ENCODE measurements around the gene TUBGCP6. TPM values are rescaled to one million over a fixed set of nuclear protein-coding genes. Genes with fewer than 3 reads are reported as not detected.

Gene TUBGCP6
- polyA plus RNA-seq, 1 donor = 27.3 TPM

DNA sequence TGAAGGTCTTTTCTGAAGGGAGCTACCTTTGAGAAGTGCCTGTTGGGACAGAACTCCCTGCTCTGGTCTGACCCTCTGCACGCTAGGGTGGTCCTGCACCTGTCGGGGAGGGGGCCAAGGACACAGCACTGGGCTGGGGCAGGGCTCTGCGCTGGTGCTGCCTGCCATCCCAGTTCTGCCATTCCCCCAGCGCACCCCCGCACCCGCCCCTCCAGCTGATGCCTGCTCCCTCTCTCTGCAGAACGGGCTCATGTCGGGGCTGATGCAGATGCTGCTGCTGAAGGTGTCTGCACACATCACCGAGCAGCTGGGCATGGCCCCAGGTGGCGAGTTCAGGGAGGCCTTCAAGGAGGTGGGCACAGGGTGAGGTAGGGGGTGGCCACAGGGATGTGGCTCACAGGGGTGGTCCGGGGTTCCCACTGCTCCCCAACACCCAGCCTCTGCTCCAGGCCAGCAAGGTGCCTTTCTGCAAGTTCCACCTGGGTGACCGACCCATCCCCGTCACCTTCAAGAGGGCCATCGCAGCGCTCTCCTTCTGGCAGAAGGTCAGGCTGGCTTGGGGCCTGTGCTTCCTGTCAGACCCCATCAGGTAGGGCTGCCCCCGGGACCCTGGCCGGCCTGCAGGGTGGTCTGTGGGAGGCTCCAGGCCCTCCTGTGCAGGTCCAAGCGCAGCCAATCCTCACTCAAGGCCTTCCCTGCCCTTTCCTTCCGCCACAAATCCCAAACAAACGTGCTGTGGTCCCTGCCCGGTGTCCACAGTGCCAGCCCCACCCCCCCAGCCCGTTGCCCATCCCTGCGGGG lies 47.6 kb downstream of the TUBGCP6 start:
- no peak for DNase-seq (ENCODE audit: low read depth)

DNA sequence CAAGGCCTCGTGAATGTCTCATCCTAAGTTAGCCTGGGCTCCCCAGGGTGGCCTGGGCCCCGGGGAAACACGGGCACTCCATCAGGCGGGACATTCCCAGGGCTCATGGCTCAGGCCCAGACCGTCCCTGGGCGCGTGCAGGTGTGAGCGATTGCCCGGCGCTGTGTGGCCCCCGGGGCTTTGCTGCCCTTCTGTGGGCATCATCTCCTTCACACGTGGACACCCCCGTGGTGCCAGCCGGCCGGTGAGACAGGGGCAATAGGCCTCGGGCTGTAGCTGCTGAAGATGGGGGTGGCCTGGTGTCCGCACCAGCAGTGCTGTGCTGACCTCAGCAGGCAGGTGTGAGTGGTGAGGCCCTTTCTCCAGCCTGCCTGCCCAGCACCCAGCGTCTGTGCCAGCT lies 48.6 kb downstream of the TUBGCP6 start:
- DNase-seq (ENCODE audit: low read depth) = no peak

DNA sequence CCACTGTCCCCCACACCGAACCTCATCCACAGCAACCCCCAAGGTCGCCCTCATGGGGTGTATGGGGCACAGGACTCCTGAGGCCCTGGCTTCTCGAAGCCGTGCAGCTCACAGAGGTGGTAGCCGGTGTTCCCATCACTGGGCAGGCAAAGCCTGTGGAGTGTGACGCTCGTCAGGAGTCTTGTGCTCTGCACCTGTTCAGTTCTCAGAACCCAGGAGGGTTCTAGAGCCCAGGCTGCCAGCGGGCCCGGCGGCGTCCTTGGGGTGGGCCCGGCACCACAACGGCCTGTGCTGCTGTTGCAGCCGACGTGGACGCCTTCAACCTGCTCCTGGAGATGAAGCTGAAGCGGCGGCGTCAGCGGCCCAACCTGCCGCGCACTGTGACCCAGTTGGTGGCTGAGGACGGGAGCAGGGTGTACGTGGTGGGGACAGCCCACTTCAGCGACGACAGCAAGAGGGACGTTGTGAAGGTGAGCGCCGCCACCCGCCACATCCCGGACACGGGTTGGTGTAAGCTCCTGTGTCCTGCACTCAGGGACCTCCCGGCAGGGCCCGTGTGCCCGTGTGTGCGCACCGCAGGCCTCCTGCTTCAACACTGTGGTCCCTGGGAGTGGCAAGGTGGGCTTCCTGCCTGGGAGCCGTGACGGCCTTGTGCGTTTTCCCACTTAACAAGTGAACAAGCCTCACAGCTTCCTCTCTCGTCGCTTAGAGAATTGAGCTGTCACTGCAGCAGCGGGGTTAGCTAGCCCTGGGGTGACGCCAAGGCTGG lies 50.6 kb downstream of the TUBGCP6 start:
- no peak for DNase-seq (ENCODE audit: low read depth)

DNA sequence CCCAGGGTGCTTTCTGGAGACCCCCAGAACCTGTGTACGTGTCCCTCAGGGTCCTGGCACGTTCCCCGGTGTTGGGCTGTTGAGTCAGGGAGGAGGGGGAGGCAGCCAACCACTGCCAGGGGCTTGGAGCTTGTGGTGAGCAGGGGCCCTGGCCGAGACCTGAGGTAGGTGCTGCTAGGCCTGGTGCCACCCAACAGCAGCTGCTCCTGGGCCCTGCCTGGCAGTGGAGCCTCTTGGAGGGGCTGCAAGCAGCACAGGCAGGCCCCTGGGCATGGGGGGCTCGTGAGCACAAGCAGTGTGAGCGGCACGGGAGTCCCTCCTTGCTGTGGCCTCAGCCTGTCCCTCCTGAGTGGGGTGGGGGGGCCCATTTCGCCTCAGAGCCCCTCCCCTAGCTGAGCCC lies 51.2 kb downstream of the TUBGCP6 start:
- no peak for DNase-seq (ENCODE audit: low read depth)

DNA sequence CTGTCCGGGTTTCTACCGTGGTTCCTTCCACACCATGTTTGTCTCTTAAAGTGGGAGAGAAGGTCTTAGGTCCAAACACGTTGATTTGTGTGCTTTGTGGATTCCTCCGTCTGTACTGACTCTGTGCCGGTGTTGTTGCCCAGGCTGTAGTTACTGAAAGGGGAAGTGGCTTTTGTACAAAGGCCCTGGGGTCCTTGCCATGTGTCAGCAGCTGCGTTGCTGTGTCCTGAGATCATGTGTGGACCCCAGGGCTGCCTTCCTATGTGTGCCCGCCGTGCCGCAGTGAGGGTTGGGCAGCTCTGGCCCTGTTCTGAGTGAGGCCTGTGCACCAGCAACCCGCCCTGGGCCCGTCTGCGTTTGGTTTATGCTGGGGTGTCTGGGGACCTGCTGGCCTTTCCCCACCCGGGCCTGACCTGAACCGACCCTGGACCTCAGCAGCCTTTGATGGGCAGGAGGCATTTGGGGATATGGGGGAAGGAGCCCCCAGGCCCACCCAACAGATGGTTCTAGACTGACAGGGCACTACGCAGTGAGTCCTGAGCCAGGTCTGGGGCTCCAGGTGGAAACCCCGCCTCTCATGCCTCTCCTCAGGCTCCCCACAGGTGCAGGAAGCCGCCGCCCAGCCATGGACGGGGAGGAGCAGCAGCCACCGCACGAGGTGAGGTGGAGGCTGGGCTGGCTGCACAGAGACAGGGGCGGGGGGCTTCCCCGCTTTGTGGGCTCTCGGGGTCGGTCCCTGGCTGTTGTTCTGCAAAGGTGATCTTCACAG lies 52.2 kb downstream of the TUBGCP6 start:
- DNase-seq (ENCODE audit: low read depth) = no peak

DNA sequence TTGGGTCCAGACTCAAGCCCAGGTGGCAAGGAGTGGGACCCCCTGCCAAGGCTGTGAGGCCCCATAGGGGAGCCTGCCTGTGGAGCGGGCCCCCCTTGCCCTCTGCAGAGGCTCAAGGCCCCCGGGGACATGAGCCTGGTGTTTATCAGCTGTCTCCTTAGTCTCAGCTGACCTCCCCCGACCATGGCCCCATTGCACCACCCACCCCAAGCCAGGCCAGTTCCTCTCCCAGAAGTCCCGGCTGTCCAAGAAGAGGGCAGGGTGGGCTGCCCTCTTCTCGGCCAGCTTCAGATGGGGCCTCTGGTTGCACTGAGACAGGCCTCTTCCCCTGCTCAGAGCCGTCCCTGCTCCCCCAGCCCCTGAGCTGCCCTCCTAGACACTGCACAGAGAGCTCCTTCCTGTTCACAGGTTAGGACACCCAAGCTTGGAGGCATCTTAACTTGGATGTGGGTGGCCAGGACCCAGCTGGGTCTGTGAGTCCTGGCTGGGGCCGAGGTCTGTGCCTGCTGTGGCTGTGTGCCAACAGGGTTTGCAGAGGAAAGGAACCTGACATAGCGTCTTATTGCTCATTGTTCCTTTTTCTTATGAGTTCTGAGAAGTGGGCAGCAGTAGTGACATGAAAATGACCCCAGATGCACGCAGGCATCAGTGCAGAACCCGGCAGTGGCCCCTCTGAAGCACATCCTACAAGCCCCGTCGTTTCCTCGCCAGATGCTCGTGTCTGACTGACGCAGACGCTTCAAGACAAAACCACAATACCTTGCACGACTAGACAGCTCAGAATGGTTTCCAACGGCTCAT lies 53.7 kb downstream of the TUBGCP6 start:
- DNase-seq (ENCODE audit: low read depth) = no peak

DNA sequence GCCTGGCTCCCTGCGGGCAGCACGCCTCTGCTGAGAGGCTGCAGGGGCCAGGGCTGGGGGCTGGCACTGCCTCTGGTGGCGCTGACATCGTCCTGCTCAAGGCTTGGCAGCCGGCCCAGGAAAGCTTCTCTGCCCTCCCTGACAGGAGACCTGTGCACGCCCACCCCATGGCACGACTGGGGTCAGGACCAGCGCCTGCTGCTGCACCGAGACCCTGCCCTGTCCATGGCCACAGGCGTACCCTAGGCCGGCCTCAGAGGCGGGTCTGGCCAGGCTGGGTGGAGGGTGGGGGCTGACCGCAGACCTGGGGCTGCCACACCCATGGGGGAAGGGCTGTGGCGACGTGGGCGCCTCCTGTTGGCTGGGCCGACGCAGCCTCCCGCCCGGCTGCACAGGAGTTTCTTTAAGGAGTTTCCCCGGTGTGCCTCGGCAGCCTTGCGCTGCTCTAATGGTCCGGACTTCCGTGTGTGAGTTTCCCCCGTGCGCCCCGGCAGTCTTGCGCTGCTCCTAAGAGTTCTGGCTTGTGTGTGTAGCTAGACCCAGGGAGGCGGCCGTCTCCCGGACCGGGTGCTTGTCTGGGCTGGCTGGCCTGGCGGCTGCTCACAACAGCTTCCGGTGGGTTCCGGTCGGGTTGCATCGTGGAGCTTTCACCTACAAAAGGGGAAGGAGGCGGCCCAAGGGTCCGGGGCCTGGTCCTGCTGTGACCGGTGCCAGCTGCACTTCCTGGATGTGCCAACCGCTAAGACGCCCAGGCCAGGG lies 54.5 kb downstream of the TUBGCP6 start:
- DNase-seq (ENCODE audit: low read depth) = no peak

DNA sequence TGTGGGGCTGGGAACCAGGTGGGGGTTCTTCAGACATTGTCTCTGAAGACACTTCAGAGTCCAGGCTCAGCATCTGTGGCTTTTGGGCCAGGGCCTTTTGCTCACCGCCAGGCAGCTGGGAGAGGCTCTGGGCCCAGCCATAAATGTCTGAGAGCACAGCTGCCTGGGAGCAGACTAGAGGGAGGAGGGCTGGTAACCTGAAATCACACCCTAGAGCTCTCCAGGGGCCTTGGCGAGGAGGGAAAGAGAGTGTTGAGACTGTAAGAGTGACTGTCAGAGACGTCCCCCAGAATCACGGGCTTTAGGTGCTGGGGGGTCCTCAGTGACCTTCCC lies 55.0 kb downstream of the TUBGCP6 start:
- no peak for DNase-seq (ENCODE audit: low read depth)

DNA sequence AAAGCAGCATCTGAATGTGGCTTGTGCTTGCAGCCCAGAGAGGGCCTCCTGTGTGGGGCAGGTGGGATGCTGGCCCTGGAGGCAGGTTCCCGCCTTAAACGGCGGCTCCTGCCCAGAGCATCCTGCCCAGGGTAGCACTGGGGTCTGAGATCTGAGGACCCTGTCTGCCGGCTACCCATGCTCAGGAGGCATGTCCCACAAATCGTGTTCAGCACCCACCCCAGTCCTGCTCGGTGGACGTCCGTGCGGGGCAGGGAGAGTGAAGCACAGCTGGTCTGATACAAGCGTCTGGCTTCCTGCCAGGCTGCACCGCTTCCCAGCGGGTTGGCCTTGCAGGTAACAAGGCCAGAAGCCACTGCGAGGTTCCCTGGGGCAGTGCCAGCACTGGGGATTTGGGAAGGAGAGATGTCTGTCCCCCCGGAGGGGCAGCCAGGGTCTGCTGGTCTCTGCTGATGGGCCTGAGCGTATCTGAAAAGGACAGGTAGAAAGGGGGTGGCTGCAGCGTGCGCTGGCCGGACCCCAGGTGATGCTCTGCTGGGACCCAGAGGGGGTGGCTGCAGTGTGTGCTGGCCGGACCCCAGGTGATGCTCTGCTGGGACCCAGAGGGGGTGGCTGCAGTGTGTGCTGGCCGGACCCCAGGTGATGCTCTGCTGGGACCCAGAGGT lies 55.5 kb downstream of the TUBGCP6 start:
- no peak for DNase-seq (ENCODE audit: low read depth)

DNA sequence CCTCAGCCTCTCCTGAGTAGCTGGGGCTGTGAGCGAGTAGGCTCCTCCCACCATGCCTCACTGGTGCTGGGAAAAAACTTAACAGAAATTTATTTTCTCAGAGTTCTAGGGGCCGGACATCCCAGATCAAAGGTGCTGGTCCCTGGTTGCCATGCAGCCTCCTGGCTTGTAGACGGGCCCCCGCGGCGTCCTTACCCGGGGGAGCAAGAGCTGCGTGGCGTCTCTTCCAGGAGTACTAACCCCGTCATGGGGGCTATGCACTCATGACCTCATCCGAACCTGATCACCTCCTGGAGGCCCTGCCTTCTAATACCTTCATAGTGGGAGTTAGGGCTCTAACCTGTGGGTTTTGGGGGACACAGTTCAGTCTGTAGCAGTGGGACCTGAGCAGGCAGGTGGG lies 56.5 kb downstream of the TUBGCP6 start:
- no peak for DNase-seq (ENCODE audit: low read depth)

DNA sequence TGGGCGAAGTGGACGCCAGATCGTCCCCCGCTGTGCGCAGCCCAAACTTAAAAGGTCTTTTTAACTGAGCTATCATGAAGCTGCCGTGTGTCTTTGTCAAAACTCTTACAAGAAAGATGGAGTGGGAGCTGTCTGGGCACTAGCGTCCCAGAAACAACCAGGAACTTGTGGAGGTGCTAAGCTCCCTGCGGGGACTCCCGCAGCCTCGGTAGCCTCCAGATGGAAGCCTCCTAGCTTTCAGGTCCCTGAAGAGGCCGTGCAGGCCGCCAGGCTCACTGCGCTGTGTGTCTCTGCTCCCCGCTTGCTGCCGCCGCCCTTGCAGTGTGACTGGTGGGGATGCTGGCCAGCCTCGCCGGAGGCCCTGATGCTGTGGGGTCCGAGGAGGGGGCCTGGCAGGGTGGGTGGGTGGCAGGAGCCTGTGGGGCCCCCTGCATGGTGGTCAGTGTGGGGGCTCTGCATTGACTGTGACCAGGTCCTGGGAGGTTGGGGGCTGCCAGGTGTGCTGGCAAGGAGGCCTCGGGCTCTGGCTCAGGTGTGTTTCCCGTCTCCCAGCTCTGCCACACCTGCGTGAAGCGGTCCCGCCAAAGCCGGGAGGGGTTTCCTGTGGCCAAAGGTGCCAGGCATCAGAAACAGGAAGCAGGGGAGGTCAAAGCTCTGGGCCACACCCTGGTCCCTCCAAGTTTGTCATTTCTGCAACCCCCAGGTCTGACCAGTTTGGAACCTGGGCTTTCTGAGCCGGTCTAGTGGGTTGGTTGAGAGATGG lies 57.9 kb downstream of the TUBGCP6 start:
- no peak for DNase-seq (ENCODE audit: low read depth)

DNA sequence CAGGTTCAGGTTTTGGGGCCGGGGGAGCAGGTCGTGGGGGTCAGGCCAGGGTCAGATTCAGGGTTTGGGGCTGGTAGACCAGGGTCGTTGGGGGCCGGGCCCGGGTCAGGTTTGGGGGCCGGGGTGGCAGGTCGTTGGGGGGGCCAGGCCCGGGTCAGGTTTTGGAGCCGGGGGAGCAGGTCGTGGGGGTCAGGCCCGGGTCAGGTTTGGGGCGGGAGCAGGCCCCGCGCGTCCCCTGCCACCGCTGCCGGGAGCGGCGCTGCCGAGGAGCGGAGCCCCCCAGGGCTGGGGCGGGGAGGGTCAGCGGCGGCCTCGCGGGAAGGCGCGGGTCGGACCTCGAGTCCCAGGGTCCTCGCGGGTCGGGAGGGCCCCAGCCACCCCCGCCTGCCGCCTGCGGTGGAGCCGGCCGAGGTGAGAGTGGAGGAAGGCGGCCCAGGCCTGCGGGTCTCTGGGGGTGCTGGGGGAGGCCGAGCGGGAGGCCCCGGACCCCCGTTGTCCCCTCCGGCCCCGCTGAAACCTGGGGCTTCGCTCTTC lies 58.6 kb downstream of the TUBGCP6 start:
- DNase-seq (ENCODE audit: low read depth) = no peak

DNA sequence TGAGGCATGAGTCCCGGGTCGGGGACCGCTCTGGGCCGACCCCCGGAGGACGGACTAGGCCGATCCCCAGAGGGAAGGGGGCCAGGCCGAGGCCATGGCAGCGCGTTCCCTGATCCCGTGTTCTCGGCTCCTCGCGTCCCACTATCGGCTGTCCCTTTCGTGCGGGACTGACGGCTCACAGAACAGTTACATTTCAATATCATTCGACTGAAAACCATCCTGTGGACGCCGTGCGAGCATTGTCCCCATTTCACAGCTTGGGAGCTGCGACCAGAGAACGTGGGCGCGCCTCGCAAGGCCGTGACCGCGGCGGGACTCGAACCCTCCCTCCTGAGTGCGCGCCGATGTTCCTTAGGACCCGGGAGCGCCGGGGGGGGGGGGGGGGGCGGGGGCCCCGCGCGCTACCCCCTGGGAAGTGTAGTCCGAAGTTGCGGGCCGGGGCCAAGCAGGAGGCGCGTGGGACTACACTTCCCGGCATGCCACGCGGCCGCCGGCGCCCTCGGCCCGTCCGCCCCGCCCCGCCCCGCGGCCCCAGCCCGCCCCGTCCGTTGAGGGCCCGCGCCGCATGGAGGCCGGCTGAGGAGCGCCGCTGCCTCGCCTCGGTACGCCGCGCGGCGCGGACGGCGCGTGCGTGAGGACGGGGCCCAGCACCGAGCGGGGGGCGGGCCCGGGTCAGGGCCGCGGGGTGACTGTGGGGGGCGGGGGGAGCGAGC lies 59.3 kb downstream of the TUBGCP6 start, which contains the start of gene TRABD:
TSS of gene TRABD (plus strand) at position 539 of the 713 bp plus-strand sequence. CDS start 7,148 bp downstream, outside the sequence.
- DNase-seq (ENCODE audit: low read depth) = peak; percentile 60

DNA sequence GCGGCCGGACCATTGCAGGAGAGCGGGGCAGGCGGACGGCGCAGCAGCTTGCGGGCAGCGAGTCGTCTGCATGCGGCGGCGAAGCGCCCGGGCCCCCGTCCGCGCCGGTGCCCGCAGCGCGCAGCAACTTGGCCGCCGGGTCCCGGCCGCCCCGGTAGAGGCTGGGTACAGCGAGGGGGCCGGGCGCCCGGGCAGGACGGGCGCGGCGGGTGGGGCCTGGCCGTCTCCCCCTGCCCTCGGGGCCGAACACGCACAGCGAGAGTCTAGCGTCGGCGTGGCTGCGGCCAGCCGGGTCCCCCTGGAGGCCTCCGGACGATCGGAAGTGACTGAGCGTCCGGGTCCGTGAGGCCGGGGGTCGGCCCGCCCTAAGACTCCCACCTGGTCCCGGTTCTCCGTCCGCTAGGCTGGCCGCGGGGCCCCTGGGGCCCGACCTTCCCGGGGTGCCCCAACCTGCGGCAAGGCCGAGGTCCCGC lies 59.9 kb downstream of the TUBGCP6 start:
- no peak for DNase-seq (ENCODE audit: low read depth)

DNA sequence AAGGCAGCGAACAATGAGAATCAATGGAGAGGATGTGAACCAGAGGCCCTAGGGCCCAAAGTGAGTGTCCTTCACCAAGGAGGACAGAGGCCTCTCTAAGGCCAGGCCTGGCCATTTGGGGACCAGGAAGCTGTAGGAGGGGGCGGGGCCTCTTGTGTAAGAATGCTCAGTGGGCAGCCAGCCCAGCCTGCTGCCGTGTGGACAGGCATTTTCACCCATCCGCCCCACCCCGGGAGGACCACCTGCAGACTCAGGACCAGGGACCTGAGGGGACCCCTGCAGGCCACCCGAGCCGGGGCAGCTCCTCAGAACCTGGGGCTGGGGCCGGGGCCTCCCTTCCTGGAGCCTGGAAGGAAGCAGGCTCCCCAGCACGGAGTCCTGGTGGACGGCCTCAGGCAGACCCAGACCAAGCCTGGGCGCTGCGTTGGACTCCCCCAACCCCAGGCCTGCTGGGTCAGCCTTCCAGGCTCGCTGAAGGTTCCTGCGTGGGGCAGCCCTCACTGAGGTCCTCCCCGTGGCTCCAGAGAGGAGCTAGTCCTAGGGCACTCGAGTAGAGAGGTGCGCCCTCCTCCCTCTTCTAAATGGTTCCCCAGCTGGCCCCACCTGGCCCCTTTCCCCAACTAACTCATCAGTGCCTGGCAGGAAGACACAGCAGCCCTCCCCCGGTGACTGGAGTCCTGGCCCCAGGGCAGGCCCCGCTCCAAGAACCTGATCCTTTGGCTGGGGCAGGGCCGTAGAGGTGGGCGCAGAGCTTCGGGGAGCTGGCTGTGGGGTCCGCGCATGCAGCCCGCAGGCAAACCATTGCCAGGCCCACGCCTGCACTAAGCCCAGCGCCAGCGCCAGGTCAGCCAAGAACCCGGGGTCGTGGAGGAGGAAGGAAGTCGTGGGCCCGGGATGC lies 60.6 kb downstream of the TUBGCP6 start:
- DNase-seq (ENCODE audit: low read depth) = no peak

DNA sequence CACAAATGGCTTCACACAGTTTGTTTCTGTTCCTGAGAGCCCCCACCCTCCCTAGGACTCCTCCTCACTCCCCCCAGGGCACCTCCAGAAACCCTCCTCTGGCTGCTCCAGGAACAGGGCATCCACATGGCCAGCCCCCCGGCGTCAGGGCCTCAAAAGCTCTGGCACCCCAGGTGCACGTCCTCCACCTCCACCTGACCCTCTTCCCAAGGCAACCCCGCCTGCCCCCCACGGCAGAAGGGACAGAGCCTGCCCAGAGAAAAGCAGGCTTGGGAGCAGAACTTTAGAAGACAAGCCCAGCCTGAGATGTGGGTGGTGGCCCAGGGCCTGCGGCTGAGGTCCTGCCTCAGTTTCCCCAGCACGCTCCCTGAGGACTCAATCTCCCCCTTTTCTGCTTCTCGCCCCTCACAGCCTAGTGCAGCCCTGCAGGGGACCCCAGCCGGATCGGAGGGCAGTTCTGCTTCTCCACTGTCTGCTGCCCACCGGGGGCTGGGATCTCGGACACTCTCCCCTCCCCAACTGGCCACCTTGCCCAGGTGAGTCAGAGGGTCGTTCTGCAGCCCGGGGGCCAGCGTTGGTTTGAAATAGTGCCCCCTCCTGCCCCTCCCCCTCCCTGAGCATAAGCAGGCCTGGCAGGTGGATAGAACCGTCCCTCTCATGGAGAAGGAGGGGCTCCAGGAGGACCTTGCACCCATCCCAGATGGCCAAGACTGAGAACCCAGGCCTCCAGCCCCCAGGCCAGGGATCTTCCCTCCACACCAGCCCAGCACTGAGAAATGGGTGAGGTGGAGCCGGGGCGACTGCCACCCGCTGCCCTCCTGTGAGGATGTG lies 61.5 kb downstream of the TUBGCP6 start:
- DNase-seq (ENCODE audit: low read depth) = no peak
